Fibroblast of peridontal ligament (primary cell): ENCODE results near the gene KCNK1.
"Not testable (repeated sequence)": the region's sequence is repeated elsewhere in the genome, so short reads cannot be mapped to it uniquely, and the experiment has no call there.

Experiments
- DNase-seq: peaks from one replicate; pipeline ENCODE4 v3.0.0-alpha.2; 2010; ENCODE audit errors: extremely low read depth

The KCNK1 gene

GRCh38 chr1:233607252-233608119 lies 6.4 kb upstream of the KCNK1 start:
- no peak for DNase-seq

DNA sequence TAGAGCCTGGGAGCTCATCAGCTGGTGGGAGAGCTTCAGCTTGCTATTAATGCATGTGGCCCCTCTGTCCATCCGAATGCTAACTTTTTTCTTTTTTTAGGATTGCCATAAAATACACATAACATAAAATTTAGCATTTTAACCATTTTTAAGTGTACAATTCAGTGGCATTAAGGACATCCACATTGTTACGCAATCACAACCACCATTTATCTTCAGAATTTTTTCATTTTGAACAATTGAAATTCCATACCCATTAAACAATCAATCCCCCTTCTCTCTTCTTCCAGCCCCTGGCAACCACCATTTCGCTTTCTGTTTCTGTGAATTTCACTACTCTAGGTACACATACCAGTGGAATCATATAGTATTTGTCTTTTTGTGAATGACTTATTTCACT lies 4.9 kb upstream of the KCNK1 start:
- no peak for DNase-seq

- no peak for DNase-seq
Observed at GRCh38 chr1:233609926-233610325, 4.0 kb upstream of the KCNK1 start.

DNA sequence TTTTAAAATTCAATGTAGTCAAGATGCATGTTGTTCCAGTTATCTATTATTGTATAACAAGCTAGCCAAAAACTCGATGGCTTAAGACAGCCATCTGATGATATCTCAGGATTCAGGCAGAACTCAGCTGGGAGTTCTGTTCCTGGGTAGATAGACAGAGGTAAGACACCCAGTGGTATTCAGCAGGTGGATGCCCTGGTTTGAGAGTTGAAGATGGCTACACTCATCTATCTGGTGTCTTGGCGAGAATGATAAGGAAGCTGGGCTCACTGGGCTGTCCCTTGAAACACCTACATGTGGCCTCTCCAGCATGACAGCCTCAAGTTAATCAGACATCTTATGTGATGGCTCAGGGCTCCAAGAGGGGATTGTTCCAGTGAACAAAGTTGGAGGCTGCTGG lies 3.3 kb upstream of the KCNK1 start:
- no peak for DNase-seq

GRCh38 chr1:233611363-233611762 lies 2.5 kb upstream of the KCNK1 start:
- DNase-seq: not testable (repeated sequence)

DNA sequence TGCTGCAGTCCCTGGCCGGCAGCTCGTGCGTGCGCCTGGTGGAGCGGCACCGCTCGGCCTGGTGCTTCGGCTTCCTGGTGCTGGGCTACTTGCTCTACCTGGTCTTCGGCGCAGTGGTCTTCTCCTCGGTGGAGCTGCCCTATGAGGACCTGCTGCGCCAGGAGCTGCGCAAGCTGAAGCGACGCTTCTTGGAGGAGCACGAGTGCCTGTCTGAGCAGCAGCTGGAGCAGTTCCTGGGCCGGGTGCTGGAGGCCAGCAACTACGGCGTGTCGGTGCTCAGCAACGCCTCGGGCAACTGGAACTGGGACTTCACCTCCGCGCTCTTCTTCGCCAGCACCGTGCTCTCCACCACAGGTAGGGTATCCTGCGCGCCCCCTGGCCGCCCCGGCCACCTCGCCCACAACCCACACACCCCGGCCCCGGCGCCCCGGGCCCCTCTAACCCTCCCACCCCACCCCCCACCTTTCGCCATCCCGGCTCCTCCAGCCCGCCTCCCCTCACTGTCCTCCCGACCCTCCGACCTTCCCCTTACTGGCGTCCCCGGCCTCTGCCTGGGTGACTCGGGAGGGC lies 352 bp downstream of the KCNK1 start:
- DNase-seq: peak; percentile 28

GRCh38 chr1:233614743-233615521 lies 1.0 kb downstream of the KCNK1 start:
- DNase-seq: no peak

GRCh38 chr1:233615571-233615970 lies 1.7 kb downstream of the KCNK1 start:
- DNase-seq: no peak

- no peak for DNase-seq
Observed at GRCh38 chr1:233617025-233617424, 3.1 kb downstream of the KCNK1 start.

GRCh38 chr1:233619414-233619813 lies 5.5 kb downstream of the KCNK1 start:
- DNase-seq: not testable (repeated sequence)

DNA sequence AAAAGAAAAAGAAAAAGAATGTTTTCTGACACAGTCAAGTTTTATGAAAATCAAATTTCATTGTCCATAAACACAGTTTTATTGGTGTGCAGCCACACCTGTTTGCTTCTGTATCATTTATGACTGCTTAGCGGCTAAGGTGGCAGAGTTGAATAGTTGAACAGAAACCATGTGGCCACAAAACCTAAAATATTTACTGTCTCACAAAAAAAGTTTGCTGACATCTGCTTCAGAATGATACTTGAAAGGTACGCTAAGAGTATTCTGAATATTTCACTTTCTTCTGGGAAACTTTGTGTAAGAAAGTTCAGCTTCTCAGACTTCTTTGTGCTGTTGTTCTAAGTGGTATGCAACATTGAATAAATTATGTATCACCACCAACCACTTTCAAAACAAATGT lies 6.2 kb downstream of the KCNK1 start:
- no peak for DNase-seq

- DNase-seq: no peak
Observed at GRCh38 chr1:233621923-233622322, 8.0 kb downstream of the KCNK1 start.

GRCh38 chr1:233624289-233624688 lies 10.4 kb downstream of the KCNK1 start:
- no peak for DNase-seq

DNA sequence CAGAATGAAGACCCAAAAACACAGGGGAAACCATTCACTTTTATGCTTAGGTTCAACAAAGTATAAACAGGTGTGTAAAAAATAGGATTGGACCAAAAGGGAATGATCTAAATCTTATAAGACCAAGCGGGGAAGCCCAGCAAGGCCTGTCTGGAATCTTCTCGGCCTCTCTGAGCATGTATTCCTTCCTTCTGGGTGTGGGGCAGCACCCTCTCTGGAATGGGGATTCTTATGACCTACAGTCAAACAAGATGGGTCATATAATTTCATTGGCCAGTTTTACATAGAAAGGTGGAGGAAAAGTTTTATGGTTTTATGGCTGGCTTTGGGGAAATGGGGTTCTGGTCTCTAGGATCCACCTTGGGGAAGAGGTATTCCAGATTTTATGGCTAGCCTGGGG lies 11.2 kb downstream of the KCNK1 start:
- no peak for DNase-seq

DNA sequence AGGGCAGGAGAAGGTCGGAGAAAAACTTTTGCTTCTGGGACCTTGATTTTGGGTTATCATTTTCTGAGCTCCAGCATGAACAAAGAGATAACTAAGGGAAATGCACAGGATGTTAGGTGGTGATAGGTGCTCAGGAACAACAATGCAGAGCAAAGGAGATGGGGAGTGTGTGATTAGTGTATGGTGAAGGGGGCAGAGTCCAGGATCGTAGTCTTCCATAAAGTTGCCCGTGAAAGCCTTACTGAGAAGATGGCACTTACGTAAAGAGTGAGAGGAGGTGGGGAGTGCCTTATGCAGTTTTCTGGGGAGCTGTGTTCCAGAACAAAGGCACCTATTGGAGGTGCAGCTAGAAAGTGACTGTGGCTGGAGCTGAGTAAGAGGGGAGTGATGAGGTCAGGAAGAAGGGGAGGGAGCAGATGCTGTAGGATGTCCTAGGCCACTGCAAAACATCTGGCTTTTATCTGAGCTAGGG lies 11.6 kb downstream of the KCNK1 start:
- DNase-seq: no peak

GRCh38 chr1:233627376-233627775 lies 13.5 kb downstream of the KCNK1 start:
- no peak for DNase-seq

- no peak for DNase-seq
Observed at GRCh38 chr1:233627823-233628222, 13.9 kb downstream of the KCNK1 start.

- DNase-seq: no peak
Observed at GRCh38 chr1:233629305-233629935, 15.5 kb downstream of the KCNK1 start.

DNA sequence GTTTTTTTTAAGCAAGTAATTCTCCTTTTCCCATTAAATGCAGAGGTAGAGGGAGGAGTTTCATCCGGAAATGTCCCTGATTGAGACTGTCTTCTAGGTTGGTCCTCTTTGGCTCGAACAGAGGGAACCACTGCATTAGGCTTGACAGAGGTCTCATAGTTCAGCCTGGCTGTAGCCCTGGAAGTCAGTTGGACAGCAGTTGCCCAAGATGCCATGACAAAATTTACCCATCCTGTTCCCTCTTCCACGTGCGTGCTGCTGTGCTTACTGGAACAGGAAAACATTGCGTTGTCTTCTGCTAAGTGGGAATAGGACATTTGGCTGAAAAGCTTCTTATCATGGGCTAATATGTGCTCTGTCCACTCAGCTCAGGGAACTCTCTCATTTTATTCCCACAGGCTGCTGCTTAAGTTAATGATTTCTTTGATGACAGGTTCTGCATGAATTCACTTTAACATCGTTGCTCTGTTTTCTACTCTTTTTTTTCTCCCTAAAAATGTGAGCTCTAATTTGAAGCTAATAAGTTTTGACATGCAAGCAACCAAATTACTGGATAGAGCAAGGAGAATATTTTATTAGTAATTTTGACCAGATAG lies 18.0 kb downstream of the KCNK1 start:
- DNase-seq: no peak

- DNase-seq: no peak
Observed at GRCh38 chr1:233632436-233632835, 18.5 kb downstream of the KCNK1 start.

- DNase-seq: peak; percentile 41
Observed at GRCh38 chr1:233635765-233636502, 22.0 kb downstream of the KCNK1 start.
